ENCODE measurements around the gene LIX1.
A peak's percentile ranks its signal among the peaks of the same experiment; 100 is the strongest.
"Not testable (repeated sequence)": the region's sequence is repeated elsewhere in the genome, so short reads cannot be mapped to it uniquely, and the experiment has no call there.

Gene LIX1

DNA sequence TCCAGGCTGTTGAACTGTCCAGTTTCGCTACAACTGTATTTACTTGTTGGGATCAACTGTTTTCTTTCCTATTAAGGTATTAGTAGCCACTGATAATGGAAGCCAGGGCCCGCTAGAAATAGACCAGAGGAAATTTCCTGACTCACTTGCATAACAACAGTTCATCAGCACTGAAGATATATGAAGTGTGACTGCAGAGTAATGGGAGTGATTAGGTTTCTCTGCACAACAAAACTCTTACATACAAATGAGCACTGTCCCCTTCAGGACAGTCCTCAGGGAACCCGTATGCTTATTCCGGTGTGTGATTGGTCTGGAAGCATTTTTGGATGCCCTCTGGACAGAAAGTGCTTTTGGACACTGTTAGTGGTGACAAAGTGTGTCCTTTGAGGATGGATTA lies 55.3 kb downstream of the LIX1 start:
- TF ChIP-seq SPI1 (IDR thresholded peaks at IDR 0.05; ENCODE audit: low read depth, low read length) (no peak), POLR2AphosphoS5 (IDR thresholded peaks at IDR 0.05; ENCODE audit: low read depth, low read length) (no peak), PAX5 (IDR thresholded peaks at IDR 0.05; ENCODE audit: insufficient read depth, low read length, severe bottlenecking) (no peak), TAF1 (IDR thresholded peaks at IDR 0.05; ENCODE audit: low read depth, low read length) (no peak), POU2F2 (IDR thresholded peaks at IDR 0.05; ENCODE audit: low read depth, low read length) (no peak), POLR2A (IDR thresholded peaks at IDR 0.05; ENCODE audit: low read depth, low read length) (no peak)
- FAIRE-seq (no peak), DNase-seq (ENCODE audit: insufficient read length, low spot score) (no peak)

DNA sequence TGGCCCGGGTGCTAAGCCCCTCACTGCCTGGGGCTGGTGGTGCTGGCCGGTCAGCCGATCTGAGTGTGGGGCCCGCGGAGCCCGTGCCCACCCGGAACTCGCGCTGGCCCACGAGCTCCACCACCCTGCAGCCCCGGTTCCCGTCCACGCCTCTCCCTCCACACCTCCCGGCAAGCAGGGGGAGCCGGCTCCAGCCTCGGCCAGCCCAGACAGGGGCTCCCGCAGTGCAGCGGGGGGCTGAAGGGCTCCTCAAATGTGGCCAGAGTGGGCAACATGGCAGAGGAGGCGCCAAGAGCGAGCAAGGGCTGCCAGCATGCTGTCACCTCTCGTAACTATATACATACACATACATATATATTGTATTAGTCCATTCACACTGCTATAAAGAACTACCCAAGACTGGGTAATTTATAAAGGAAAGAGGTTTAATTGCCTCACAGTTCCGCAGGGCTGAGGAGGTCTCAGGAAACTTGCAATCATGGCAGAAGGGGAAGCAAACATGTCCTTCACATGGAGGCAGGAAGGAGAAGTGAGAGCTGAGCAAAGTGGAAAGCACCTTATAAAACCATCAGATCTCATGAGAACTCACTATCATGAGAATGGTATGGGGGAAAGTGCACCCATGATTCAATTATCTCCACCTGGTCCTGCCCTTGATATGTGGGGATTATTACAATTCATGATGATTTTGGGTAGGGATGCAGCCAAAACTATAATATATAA lies 56.8 kb downstream of the LIX1 start:
- DNase-seq (ENCODE audit: insufficient read length, low spot score): no peak
- FAIRE-seq: peak; percentile 47
- TF ChIP-seq PAX5 (IDR thresholded peaks at IDR 0.05; ENCODE audit: insufficient read depth, low read length, severe bottlenecking): no peak
- peak; percentile 74 for TF ChIP-seq SPI1 (IDR thresholded peaks at IDR 0.05; ENCODE audit: low read depth, low read length)

DNA sequence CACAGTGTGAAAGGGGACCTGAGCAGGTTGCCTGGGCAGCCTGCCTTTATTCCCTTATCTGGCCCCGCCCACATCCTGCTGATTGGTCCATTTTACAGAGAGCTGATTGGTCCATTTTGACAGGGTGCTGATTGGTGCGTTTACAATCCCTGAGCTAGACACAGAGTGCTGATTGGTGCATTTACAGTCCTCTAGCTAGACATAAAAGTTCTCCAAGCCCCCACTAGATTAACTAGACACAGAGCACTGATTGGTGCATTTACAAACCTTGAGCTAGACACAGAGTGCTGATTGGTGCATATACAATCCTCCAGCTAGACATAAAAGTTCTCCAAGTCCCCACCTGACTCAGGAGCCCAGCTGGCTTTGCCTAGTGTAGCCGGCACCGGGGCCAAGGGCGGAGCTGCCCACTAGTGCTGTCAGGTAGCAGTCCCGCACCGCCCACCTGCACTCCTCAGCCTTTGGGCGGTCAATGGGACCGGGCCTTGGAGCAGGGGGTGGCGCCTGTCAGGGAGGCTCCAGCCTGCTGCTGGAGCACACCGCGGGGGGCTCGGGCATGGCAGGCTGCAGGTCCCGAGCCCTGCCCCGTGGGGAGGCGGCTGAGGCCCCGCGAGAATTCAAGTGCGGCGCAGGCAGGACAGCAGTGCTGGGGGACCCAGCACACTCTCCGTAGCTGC lies 57.5 kb downstream of the LIX1 start:
- DNase-seq (ENCODE audit: insufficient read length, low spot score); FAIRE-seq: not testable (repeated sequence)

DNA sequence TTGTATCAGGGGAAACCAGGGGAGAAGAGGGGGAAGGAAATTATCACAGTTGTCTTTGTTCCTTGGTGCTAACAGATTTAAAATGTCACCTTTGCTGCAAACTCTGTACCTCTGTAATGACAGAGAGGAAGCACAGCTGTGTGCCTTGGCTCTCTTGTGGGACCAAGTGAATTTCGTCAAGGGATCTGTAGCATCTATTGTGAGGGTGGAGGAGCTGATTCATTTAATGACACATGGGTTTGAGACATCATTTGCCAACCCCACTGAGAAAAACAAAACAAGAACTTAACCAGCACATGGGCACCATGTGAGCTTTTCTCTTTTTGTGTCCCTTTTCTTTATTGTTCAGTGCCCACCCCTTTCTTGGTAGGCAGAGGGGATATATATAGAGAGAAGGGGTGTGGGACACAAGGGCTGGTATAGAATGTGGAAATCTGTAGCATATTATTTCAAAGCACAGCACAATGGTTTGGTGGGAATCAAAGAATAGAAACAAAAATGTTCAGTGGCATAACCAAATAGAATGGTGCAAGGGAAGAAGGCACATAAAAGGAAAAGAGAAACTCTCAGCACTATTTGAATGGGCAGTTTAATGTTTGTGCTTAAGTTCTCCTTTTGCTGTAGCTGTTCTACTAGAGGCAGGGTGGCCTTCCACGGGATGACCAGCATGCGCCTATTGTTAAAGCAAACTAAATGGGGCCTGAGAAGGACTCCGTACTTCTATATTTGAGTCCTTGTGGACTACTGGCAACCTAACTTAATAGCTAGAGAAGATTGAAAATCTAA lies 63.3 kb downstream of the LIX1 start:
- DNase-seq (ENCODE audit: insufficient read length, low spot score): no peak
- peak; percentile 48 for FAIRE-seq

DNA sequence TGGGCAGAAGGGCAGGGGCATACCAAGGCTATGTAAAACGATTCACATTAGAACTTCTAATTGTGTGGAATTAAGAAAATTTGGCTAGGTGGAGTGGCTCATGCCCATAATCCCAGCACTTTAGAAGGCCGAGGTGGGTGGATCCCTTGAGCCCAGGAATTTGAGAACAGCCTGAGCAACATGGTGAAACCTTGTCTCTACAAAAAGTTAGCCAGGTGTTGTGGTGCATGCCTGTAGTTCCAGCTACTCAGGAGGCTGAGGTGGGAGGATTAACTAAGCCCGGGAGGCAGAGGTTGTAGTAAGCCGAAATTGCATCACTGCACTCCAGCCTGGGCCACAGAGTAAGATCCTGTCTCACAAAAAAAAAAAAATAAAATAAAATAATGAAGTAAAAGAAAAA lies 65.2 kb downstream of the LIX1 start:
- FAIRE-seq (no peak), DNase-seq (ENCODE audit: insufficient read length, low spot score) (no peak)
- no peak for TF ChIP-seq PAX5 (IDR thresholded peaks at IDR 0.05; ENCODE audit: insufficient read depth, low read length, severe bottlenecking)
- TF ChIP-seq POU2F2 (IDR thresholded peaks at IDR 0.05; ENCODE audit: low read depth, low read length): no peak
- TF ChIP-seq POLR2AphosphoS5 (IDR thresholded peaks at IDR 0.05; ENCODE audit: low read depth, low read length): no peak
- TF ChIP-seq TAF1 (IDR thresholded peaks at IDR 0.05; ENCODE audit: low read depth, low read length): no peak
- TF ChIP-seq SPI1 (IDR thresholded peaks at IDR 0.05; ENCODE audit: low read depth, low read length): no peak
- TF ChIP-seq POLR2A (IDR thresholded peaks at IDR 0.05; ENCODE audit: low read depth, low read length): no peak

More for the DNA sequence above, 63.3 kb downstream of the LIX1 start:
- no peak for TF ChIP-seq POLR2AphosphoS5 (IDR thresholded peaks at IDR 0.05; ENCODE audit: low read depth, low read length)
- TF ChIP-seq PAX5 (IDR thresholded peaks at IDR 0.05; ENCODE audit: insufficient read depth, low read length, severe bottlenecking): no peak
- TF ChIP-seq POU2F2 (IDR thresholded peaks at IDR 0.05; ENCODE audit: low read depth, low read length): no peak
- no peak for TF ChIP-seq TAF1 (IDR thresholded peaks at IDR 0.05; ENCODE audit: low read depth, low read length)
- TF ChIP-seq SPI1 (IDR thresholded peaks at IDR 0.05; ENCODE audit: low read depth, low read length): no peak
- no peak for TF ChIP-seq POLR2A (IDR thresholded peaks at IDR 0.05; ENCODE audit: low read depth, low read length)

DNA sequence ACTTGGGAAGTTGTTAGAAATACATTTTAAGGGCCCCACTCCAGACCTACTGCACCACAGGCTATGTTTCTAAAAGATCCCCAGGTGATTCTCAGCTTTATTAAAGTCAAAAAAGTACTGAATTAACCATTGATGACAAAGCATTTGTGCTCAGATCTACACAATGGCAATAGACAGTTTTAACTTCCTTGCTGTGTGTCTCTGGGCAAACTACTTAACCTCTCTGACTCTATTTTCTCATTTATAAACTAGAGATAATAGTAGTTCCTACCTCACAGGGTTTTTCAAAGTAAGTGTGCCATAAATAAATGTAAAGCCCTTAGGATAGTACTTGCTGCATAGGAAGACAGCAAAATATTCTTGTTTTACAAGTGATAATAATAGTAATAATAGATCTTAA lies 66.3 kb downstream of the LIX1 start:
- no peak for FAIRE-seq
- no peak for TF ChIP-seq TAF1 (IDR thresholded peaks at IDR 0.05; ENCODE audit: low read depth, low read length)
- no peak for TF ChIP-seq POLR2AphosphoS5 (IDR thresholded peaks at IDR 0.05; ENCODE audit: low read depth, low read length)
- no peak for TF ChIP-seq PAX5 (IDR thresholded peaks at IDR 0.05; ENCODE audit: insufficient read depth, low read length, severe bottlenecking)
- no peak for TF ChIP-seq SPI1 (IDR thresholded peaks at IDR 0.05; ENCODE audit: low read depth, low read length)
- no peak for TF ChIP-seq POLR2A (IDR thresholded peaks at IDR 0.05; ENCODE audit: low read depth, low read length)
- no peak for TF ChIP-seq POU2F2 (IDR thresholded peaks at IDR 0.05; ENCODE audit: low read depth, low read length)
- no peak for DNase-seq (ENCODE audit: insufficient read length, low spot score)

DNA sequence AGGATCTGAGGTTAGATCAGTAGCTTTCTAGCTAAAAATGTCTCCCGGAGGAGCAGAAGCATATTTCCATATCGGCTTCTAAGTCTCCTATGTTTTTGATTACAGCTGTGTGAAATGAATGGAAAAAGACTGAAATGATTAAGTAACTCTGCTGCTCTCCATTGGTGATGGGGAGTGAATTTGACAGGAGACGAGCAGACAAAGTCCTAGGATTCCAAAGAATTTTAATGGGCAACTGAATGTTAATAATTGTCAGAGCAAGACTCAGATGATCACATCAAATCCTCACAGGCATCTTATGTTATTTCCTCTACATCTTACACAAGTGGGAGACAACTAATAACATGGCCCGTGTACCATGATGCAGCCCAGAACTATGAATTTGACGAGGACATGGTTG lies 66.8 kb downstream of the LIX1 start:
- FAIRE-seq (no peak), DNase-seq (ENCODE audit: insufficient read length, low spot score) (no peak)
- TF ChIP-seq POU2F2 (IDR thresholded peaks at IDR 0.05; ENCODE audit: low read depth, low read length): no peak
- TF ChIP-seq TAF1 (IDR thresholded peaks at IDR 0.05; ENCODE audit: low read depth, low read length): no peak
- TF ChIP-seq POLR2A (IDR thresholded peaks at IDR 0.05; ENCODE audit: low read depth, low read length): no peak
- TF ChIP-seq POLR2AphosphoS5 (IDR thresholded peaks at IDR 0.05; ENCODE audit: low read depth, low read length): no peak
- no peak for TF ChIP-seq PAX5 (IDR thresholded peaks at IDR 0.05; ENCODE audit: insufficient read depth, low read length, severe bottlenecking)
- TF ChIP-seq SPI1 (IDR thresholded peaks at IDR 0.05; ENCODE audit: low read depth, low read length): no peak

DNA sequence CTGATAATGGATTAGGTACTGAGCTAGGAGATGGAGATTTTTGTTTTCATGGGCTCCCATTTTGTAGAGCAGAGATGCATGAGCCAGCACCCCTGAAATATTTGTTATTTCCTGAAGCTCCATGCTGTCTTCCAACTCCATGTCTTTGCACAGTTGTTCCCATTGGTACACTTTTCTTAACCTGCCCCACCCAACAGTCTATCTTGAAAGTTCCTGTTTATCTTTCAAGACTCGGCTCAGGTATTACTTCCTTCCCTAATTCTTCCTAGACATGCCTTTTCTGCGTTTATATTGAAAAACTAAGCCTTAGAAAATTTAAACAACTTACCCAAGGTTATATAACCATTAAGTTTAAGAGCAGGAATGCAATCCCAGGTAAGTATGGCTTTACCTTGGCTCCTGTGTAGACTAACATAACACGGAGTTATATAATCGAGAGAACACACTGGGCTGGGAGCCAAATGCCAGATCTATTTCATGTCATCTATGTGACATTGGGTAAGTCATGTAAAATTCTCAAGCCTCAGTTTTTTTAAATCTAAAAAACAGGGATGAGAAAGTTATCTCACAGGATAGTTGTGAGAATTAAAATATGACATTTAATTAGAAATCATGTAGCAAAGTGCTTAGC lies 67.4 kb downstream of the LIX1 start:
- no peak for DNase-seq (ENCODE audit: insufficient read length, low spot score)
- no peak for FAIRE-seq

DNA sequence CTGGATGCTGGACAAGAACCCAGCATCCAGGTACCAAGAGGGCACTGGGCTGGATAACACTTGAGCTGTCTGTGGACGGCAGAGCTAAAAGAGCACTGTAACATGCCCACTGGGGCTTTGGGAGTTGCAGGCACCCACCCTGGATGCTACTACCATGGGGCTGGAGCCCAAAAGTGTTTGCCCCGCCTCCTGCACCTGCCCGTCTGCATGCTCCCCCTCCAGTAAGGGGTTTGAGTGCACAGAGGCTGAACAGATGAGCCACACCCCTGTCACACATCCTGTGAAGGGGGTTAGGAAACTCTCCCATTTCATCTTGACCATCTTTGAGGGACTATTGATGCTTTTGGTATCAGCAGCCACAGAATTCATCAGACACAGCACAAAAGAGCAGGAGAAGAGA lies 69.0 kb downstream of the LIX1 start:
- no peak for FAIRE-seq
- TF ChIP-seq PAX5 (IDR thresholded peaks at IDR 0.05; ENCODE audit: insufficient read depth, low read length, severe bottlenecking) (no peak), POU2F2 (IDR thresholded peaks at IDR 0.05; ENCODE audit: low read depth, low read length) (no peak)
- DNase-seq (ENCODE audit: insufficient read length, low spot score): no peak

More for the DNA sequence above, 67.4 kb downstream of the LIX1 start:
- TF ChIP-seq POLR2A (IDR thresholded peaks at IDR 0.05; ENCODE audit: low read depth, low read length): no peak
- TF ChIP-seq PAX5 (IDR thresholded peaks at IDR 0.05; ENCODE audit: insufficient read depth, low read length, severe bottlenecking): no peak
- no peak for TF ChIP-seq TAF1 (IDR thresholded peaks at IDR 0.05; ENCODE audit: low read depth, low read length)
- no peak for TF ChIP-seq POLR2AphosphoS5 (IDR thresholded peaks at IDR 0.05; ENCODE audit: low read depth, low read length)
- TF ChIP-seq POU2F2 (IDR thresholded peaks at IDR 0.05; ENCODE audit: low read depth, low read length): no peak
- TF ChIP-seq SPI1 (IDR thresholded peaks at IDR 0.05; ENCODE audit: low read depth, low read length): no peak

All from GM12891 (cell line).